Activated CD8-positive, alpha-beta memory T cell treated with anti-CD3 and anti-CD28 coated beads for 1 hour (primary cell): Measurements from ENCODE around the gene SEZ6L2.
"Not testable (repeated sequence)": the region's sequence is repeated elsewhere in the genome, so short reads cannot be mapped to it uniquely, and the experiment has no call there.

ENCODE experiments used
- DNase-seq, 2 donors: peaks; one replicate each; pipeline ENCODE4 v3.0.0-alpha.2; 2020; ENCODE audit warnings: low read depth in 1 of 2; ENCODE audit errors: extremely low read depth in 1 of 2

SEZ6L2 gene

GRCh38 chr16:29910819-29911675 is 11.7 kb upstream of the SEZ6L2 start:
- no peak for DNase-seq

GRCh38 chr16:29909851-29910250 is 10.5 kb upstream of the SEZ6L2 start:
- DNase-seq: not testable (repeated sequence)

- DNase-seq: no peak
Observed at GRCh38 chr16:29909391-29909790, 10.0 kb upstream of the SEZ6L2 start.

- no peak for DNase-seq
Observed at GRCh38 chr16:29908719-29909220, 9.4 kb upstream of the SEZ6L2 start.

- no peak for DNase-seq
Observed at GRCh38 chr16:29907973-29908372, 8.6 kb upstream of the SEZ6L2 start.

GRCh38 chr16:29906520-29907244 is 7.3 kb upstream of the SEZ6L2 start:
- no peak for DNase-seq

- no peak for DNase-seq
Observed at GRCh38 chr16:29905668-29906067, 6.3 kb upstream of the SEZ6L2 start.

GRCh38 chr16:29904947-29905346 is 5.6 kb upstream of the SEZ6L2 start:
- DNase-seq: no peak

GRCh38 chr16:29903590-29903989 is 4.2 kb upstream of the SEZ6L2 start:
- no peak for DNase-seq

- no peak for DNase-seq
Observed at GRCh38 chr16:29901607-29901945, 2.2 kb upstream of the SEZ6L2 start.

- DNase-seq: no peak
Observed at GRCh38 chr16:29900888-29901606, 1.7 kb upstream of the SEZ6L2 start.

- DNase-seq: peak; percentile 4 to 66
Observed at GRCh38 chr16:29900102-29900887, 945 bp upstream of the SEZ6L2 start, which contains the start of gene ASPHD1. TSS of gene ASPHD1 (plus strand) at chr16:29900488. CDS start at chr16:29900972, 484 bp downstream.

- no peak for DNase-seq
Observed at GRCh38 chr16:29898804-29899515, 390 bp downstream of the SEZ6L2 start.

GRCh38 chr16:29898135-29898803 is 1.1 kb downstream of the SEZ6L2 start:
- DNase-seq: no peak

GRCh38 chr16:29897333-29897732 is 2.0 kb downstream of the SEZ6L2 start:
- DNase-seq: no peak

- no peak for DNase-seq
Observed at GRCh38 chr16:29896841-29897240, 2.5 kb downstream of the SEZ6L2 start.

GRCh38 chr16:29894352-29894751 is 5.0 kb downstream of the SEZ6L2 start:
- no peak for DNase-seq

GRCh38 chr16:29893553-29893952 is 5.8 kb downstream of the SEZ6L2 start:
- no peak for DNase-seq

GRCh38 chr16:29892458-29892813 is 6.9 kb downstream of the SEZ6L2 start:
- DNase-seq: no peak
